HG02938 (cell line): ENCODE results near the gene KRTAP9-7.

ENCODE experiments used
- ATAC-seq: cut with Tn5 transposase; IDR thresholded peaks from one replicate; pipeline ENCODE4 v1.9.1; 2021; ENCODE audit warnings: mild to moderate bottlenecking, moderate library complexity; ENCODE audit not compliant: unreplicated experiment

The KRTAP9-7 gene

GRCh38 chr17:41318231-41318630, 42.7 kb downstream of the KRTAP9-7 start:
- ATAC-seq = no peak

GRCh38 chr17:41322094-41322902, 46.8 kb downstream of the KRTAP9-7 start:
- no peak for ATAC-seq

- ATAC-seq = no peak
Observed at GRCh38 chr17:41322903-41323895, 47.7 kb downstream of the KRTAP9-7 start.

- no peak for ATAC-seq
Observed at GRCh38 chr17:41324180-41325075, 48.9 kb downstream of the KRTAP9-7 start.

GRCh38 chr17:41325126-41325525, 49.6 kb downstream of the KRTAP9-7 start:
- no peak for ATAC-seq

- ATAC-seq = no peak
Observed at GRCh38 chr17:41325611-41326010, 50.1 kb downstream of the KRTAP9-7 start.
